HUDEP-2 (cell line): ENCODE results near the gene NEGR1.
"Not testable (repeated sequence)": the region's sequence is repeated elsewhere in the genome, so short reads cannot be mapped to it uniquely, and the experiment has no call there.

Experiments used
- DNase-seq, 76 experiments: peaks; one replicate each; lab custom pipeline; 2025; ENCODE audit not compliant: unreplicated experiment in 76 of 76; lab: John Stamatoyannopoulos, UW

The NEGR1 gene

GRCh38 chr1:72235931-72236330, 46.4 kb downstream of the NEGR1 start:
- not testable (repeated sequence) for DNase-seq

DNA sequence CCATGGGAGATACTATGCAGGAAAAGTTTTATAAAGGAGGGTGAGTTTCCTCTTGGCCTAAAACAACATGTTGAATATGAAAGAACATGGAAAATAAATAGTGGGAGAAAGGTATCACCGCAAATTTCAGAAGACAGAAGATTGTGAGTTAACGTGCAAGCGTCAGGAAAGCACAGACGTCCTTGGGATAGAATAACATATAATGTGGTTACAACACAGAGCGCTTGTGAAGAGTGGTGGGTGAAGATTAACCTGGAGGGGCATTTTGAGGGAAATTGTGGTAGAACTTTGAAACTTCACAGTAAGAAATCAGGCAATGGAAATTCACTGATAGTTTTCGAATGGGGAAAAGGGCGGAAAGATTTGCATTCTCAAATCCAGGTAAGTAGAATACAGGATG, 47.3 kb downstream of the NEGR1 start:
- DNase-seq: no peak

GRCh38 chr1:72230746-72231145, 51.6 kb downstream of the NEGR1 start:
- no peak for DNase-seq

DNA sequence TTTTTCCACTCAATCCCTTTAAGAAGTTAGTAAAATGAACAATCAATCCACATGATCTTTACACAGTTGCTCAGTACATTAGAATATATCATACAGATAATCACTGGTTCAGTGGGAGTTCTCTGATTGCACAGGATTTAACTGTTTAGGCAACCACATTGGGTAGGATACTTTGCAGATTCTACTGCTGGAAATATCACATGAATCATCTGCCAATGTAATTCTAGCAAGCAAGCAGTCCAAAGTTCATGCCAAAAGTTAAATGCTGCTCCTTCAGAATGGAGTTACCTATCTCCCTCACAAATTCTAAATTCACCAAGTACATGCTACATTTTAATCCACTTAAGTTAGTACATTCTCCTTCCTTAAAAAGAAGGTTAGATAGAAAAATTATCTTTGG, 52.4 kb downstream of the NEGR1 start:
- DNase-seq: no peak

DNA sequence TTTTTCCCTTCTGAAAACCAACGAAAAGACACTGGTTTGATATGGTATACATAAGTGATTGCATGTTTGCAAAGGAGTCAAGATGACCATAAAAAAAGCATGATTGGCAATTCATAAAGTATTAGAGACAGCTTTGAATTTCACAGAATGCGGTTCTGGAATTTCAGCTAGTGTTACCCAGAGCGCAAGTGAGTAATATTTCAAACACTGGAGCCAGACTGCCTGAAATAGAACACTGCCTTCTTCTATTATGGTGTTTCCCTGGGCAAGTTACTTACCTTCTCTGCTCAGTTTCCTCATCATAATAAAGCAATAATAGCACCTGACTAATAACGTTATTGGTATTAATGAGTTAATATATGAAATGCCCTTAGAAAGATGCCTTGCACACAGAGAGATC, 54.7 kb downstream of the NEGR1 start:
- DNase-seq: no peak

DNA sequence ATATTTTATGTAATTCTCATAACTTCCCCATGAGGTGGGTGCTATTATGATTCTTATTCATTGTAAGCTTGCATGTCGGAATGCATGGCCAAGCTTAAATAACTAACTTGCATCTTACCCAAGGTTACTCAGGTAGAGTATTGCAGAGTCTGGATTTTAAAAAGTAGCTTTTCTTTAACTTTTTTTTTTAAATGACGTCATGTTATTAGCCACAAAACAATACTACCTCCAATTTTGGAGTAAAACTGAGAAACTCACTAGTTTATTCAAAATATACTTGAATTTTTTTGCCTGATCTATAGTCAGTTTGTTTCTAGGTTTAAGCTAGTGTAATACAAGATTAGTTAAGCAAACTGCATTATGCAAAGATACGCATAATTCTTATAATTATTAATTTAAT, 57.8 kb downstream of the NEGR1 start:
- DNase-seq: no peak

DNA sequence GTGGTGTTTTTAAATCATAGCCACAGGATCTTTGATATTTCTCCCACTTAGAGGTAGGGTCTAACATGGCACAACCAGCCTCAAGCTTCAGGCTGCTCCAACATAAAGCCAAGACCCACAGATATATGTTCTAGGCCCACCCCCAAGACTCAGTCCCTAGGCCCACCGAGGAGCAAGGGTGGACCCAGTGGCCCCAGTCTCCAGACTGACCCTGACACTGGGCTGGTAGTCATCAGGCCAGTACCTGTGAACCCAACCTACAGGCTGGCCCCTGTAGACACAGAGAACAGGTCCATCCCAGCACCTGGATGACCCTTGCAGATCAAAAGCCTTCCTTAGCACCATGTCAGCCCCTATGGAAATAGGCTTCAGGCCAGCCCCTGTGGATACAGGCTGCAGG, 60.5 kb downstream of the NEGR1 start:
- no peak for DNase-seq

GRCh38 chr1:72218141-72218739, 64.1 kb downstream of the NEGR1 start:
- DNase-seq: no peak

- DNase-seq: no peak
These were observed 75.3 kb downstream of the NEGR1 start for GRCh38 chr1:72207059-72207458.

DNA sequence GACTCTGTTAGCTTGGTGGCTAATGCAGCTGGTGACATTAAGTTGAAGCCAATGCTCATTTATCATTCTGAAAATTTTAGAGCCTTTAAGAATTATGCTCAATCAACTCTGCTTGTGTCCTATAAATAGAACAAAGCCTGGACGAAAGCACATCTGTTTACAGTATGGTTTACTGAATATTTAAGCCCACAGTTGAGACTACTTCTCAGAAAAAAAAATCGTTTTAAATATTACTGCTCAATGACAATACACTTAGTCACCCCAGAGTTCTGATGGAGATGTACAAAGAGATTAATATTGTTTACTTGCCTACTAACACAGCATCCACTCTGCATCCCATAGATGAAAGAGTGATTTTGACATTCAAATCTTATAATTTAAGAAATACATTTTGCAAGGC, 79.6 kb downstream of the NEGR1 start:
- no peak for DNase-seq

GRCh38 chr1:72197786-72198185, 84.6 kb downstream of the NEGR1 start:
- no peak for DNase-seq

DNA sequence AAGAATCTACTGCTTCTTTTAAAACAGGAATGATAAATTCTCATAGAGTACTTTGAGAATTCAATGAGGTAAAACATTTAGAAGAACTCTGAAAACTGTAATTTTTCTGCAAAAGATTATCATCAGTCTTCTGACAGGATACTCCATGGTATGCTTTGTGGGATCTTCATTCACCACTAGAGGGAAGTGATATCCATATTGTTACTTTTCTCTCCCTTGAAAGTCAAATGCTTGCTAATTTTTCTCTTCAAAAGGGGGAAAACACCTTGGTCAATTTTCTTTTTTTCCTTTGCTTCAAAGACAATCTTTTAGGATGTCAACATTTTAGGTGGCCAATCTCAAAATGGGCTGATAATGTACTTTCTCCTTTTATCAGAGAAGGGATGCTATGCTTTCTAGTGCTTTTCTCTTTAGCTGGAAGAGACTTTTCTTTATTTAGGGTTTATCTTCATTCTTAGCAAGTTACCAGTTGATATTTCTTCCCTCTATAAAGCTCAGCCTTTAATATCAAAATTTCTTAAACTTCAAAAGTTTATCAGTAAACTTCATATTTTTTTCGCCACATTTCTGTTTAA, 95.5 kb downstream of the NEGR1 start:
- no peak for DNase-seq

- DNase-seq: no peak
These were observed 98.1 kb downstream of the NEGR1 start for GRCh38 chr1:72184099-72184701.

- no peak for DNase-seq
These were observed 99.5 kb downstream of the NEGR1 start for GRCh38 chr1:72182859-72183258.

- DNase-seq: no peak
These were observed 104.1 kb downstream of the NEGR1 start for GRCh38 chr1:72178266-72178665.

DNA sequence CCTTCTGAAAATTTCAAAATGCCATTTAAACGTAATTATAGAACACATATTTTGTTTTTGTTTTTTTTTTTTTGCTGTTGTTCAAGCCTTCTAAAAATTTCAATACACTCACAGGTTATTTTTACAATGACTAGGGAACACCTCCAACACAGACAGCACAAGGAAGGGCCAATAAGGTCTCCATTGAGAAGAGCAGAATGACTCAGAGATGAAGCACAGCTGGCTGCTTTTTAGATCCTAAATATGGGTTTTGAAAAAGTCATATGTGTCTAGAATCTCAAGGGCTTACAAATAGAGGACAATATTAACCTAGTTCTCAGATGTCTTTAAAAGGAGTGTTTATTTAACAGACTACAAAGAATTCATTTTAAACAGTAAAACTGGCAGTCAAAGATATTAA, 104.6 kb downstream of the NEGR1 start:
- no peak for DNase-seq

GRCh38 chr1:72170246-72170645, 112.1 kb downstream of the NEGR1 start:
- DNase-seq: no peak

- DNase-seq: no peak
These were observed 115.9 kb downstream of the NEGR1 start for GRCh38 chr1:72166426-72166825.

DNA sequence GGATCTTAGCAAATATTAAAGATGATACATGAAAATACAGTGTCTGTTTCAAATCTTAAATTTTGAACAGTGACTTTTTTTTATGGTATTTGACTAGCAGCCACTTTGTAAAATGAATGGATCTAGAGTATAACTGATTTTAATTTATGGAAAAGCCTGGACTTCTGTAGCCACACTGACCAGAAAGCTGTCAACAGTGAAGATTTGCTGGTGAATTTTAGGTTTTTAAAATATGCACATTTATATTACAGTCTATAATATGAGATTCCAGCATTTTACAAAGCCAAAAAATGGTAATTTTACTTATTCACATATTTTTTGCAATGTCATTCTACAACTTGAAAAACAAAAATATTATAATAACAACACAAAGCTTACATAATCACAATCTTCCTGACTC, 131.8 kb downstream of the NEGR1 start:
- no peak for DNase-seq

GRCh38 chr1:72141875-72142274, 140.5 kb downstream of the NEGR1 start:
- DNase-seq: no peak

- no peak for DNase-seq
These were observed 142.1 kb downstream of the NEGR1 start for GRCh38 chr1:72140222-72140621.

DNA sequence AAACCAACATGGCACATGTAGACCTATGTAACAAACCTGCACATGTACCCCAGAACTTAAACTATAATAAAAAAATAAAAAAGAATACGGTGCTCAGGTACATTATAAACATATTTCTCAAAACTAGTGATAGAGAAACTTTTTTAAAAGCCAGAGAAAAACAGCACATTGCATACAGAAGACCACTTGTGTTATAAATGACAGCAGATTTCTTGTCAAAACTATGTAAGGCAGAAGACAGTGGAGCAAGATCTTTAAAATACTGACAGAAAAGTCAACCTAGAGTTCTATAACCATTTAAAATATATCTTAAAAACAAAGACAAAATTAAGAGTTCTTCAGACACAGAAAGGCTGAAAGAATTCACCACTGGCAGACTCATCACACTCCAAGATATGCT, 144.7 kb downstream of the NEGR1 start:
- no peak for DNase-seq

GRCh38 chr1:72129869-72130268, 152.5 kb downstream of the NEGR1 start:
- DNase-seq: no peak
